Measurements from ENCODE around the gene DNM1.

DNA sequence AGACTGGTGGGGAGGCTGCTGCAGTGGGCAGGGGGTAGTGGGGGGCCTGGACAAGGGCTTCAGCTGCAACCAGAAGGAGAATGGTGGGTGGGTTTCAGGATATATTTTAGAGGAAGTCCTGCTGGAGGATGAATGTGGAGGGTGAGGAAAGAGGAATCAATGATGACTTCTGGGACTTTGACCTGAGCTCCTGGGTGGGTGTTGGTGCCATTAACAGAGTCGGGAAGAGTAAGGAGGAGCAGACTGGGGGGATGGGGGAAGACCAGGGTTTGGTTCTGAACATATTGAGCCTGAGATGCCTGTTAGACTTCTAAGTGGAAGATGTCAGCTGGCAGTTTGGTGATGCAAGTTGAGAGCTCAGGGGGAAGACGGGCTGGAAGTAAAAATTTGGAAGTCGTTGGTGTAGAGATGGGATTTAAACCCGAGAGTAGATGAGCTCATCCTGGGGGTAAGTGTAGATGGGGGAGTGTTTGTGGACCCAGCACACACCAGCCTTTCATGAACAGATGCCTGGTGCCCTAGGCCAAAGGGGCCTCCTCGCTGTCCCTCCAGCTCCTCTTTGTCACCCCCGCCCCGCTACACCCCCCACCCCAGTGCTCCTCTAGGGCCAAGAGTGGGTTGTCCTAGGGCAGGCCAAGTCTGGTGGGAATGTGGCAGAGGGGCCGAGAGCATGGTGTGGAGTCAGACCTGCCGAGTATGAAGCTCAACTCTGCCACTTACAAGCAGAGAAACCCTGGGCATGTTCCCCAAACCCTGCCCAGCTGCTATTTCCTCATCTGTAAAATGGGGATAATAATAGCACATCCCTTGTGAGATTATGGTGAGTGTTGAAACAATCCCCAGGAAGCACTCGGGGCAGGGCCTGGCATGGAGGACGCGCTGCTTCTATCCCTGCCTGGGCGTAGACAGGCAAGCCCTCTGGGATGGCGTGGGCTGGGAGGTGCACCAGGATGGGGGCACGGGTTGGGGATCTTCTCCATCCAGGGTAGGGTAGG is 4.0 kb downstream of the DNM1 start:
- TF ChIP-seq, protein P1, sequence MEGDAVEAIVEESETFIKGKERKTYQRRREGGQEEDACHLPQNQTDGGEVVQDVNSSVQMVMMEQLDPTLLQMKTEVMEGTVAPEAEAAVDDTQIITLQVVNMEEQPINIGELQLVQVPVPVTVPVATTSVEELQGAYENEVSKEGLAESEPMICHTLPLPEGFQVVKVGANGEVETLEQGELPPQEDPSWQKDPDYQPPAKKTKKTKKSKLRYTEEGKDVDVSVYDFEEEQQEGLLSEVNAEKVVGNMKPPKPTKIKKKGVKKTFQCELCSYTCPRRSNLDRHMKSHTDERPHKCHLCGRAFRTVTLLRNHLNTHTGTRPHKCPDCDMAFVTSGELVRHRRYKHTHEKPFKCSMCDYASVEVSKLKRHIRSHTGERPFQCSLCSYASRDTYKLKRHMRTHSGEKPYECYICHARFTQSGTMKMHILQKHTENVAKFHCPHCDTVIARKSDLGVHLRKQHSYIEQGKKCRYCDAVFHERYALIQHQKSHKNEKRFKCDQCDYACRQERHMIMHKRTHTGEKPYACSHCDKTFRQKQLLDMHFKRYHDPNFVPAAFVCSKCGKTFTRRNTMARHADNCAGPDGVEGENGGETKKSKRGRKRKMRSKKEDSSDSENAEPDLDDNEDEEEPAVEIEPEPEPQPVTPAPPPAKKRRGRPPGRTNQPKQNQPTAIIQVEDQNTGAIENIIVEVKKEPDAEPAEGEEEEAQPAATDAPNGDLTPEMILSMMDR (IDR thresholded peaks at IDR 0.05), result no peak
- no peak for TF ChIP-seq POLR2A (IDR thresholded peaks at IDR 0.05)
